HG02884 (cell line): ENCODE measurements around the gene SRPRB.

Experiments
- ATAC-seq: cut with Tn5 transposase; IDR thresholded peaks from one replicate; pipeline ENCODE4 v1.9.1; 2021; ENCODE audit warnings: mild to moderate bottlenecking, moderate library complexity; ENCODE audit not compliant: unreplicated experiment

Gene SRPRB

GRCh38 chr3:133805702-133806475, at the start of gene SRPRB:
Gene SRPRB (plus strand): TSS chr3:133805815. CDS start chr3:133805849, 34 bp downstream.
- ATAC-seq = peak; percentile 97

- no peak for ATAC-seq
Measured at GRCh38 chr3:133756716-133757694, 48.6 kb upstream of the SRPRB start.

DNA sequence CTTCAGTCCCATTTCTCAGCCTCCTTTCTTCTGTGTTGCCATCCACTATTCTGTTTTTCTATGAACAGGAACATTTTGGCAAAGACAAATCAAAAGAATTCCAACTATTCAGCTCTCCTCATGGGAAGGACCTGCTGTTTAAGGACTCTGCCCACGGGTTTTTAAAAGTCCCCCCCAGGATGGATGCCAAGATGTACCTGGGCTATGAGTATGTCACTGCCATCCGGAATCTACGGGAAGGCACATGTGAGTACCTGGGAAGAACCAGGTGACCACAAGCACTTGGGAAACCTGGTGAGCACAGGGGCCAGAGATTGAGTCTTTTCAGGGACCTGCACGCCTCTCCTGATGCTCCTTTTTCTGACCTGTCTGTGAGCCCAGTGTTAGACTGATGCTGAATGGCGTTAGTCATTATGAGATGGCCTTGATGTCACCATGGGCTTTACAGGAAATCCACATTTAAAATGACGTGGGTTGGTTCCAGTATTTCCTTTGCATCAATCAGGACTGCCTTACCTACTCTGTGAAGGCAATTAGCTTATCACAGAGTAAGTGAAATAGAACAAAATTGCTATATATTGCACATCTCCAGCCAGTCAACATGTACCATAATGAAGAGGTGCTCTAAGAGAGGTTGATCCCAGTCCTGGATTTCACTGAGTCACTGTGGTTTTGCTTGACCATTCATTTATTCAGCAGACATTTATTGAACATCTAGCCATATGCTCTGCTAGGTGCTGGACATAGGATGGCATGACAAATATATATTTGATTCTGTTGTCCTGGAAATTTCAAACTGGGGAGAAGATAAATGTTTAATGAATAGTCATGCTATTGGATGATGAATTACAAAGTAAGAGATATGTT, 47.7 kb upstream of the SRPRB start:
- ATAC-seq = no peak

DNA sequence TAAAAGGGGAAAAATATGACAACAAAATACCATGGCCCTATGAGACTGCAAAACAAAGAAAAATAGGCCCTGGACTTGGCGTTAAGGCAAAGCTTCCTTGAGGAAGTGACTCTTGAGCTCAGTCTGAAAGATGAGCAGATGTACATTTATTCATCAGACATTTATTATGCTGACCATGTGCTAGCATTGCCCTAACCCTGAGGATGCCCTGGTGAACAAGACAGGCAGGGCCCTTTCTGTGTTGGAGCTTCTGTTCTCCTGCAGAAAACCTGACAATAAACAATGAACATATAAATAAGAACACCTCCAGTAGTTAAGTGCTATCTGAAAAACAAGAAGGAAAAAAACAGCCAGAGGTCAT, 47.1 kb upstream of the SRPRB start:
- no peak for ATAC-seq

- ATAC-seq = no peak
Measured at GRCh38 chr3:133758964-133759739, 46.5 kb upstream of the SRPRB start.

DNA sequence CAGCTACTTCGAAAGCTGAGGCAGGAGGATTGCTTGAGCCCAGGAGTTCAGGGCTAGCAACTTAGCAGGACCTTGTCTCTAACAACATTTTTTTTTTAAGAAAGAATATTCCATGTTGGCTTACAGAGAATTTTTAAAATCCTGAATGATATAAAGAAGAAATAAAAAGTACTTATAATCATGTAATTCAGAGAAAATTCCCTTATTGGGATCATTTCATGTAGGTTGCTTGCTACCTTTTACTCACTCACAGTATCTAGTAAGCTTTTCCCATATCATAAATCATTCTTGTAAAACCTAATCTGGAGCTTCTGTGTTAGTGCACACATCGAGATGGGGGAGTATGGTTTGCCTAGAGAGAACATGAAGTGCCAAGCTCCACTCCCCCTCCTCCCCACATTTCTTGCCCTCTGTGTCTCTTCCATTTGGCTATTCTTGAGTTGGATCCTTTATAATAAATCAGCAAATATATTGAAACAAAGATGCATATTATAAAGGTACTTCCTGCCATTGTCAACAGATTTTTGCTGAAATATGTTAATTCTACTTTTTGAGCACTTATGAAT, 45.8 kb upstream of the SRPRB start:
- ATAC-seq = no peak

DNA sequence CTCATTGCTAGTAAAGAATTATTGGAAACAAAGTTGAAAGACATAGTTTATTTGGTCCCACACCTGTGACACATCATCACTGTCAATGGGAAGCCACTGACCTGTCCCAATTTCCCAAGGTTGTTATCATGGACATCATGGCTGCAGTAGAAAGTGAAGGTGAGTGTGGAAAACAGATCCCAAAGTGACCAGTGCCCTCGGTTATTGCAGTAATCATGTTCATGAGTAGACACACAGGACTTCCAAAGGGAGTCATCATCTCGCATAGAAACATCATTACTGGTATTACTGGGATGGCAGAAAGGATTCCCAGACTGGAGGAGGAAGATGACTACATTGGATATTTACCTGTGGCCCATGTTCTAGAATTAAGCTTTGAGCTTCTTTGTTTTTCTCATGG, 44.7 kb upstream of the SRPRB start:
- ATAC-seq = no peak

- no peak for ATAC-seq
Measured at GRCh38 chr3:133761605-133762484, 43.8 kb upstream of the SRPRB start.

GRCh38 chr3:133762539-133762938, 43.1 kb upstream of the SRPRB start:
- no peak for ATAC-seq

GRCh38 chr3:133763797-133764683, 41.6 kb upstream of the SRPRB start:
- ATAC-seq = no peak

- no peak for ATAC-seq
Measured at GRCh38 chr3:133765256-133765655, 40.4 kb upstream of the SRPRB start.

- ATAC-seq = no peak
Measured at GRCh38 chr3:133767607-133768006, 38.0 kb upstream of the SRPRB start.

DNA sequence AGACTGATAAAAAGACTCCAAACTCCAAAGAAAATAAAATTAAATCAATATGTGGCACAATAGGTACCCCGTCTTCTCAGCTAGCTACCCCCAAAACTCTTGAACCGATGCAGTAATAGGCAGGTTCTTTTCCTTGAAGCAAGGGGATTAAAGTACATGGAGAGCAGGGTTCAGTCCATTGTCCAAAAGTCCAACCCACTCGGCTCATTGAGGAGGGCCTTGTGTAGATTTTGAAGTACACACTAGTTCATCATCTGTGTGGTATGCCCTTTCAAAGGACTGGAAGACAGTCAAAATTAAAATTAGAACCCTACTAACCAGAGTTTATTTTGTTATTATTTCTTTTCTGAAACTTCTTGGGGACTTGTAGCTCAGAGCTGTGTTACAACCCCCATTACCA, 36.1 kb upstream of the SRPRB start:
- ATAC-seq = no peak

DNA sequence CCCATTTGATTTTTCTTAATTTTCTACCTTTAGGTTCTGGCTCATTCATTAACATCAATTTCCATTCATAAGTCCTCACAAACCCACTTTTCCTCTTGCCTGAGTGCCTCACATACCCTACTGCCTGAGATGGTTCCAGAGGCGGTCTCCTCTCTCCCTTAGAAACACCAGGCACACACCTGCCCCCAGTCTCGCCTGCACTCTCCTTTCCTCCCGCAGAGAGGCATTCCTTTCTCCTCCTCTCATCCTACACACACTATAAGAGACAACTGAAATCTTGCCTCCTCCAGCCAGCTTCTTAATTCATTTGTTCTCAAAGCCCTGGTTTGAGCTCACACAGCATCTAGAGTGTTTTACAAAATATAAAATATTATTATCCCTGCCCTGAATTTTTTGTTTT, 31.9 kb upstream of the SRPRB start:
- ATAC-seq = no peak

DNA sequence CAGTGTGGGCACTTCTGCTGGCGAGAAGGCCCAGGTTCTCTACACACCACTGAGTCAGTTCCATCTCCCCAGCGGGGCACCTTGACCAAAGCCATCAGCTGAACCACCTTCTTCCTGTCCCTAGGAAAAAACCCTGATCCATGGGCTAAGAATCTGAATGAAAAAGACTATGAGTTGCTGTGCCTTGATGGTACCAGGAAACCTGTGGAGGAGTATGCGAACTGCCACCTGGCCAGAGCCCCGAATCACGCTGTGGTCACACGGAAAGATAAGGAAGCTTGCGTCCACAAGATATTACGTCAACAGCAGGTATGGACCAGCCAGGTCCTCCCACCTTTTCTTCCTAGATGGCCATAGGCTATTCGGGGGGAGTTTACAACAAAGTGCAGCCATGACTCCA, 30.3 kb upstream of the SRPRB start:
- no peak for ATAC-seq

- ATAC-seq = no peak
Measured at GRCh38 chr3:133775835-133776234, 29.8 kb upstream of the SRPRB start.

- no peak for ATAC-seq
Measured at GRCh38 chr3:133776794-133777438, 28.7 kb upstream of the SRPRB start.
